K562 (cell line): ENCODE results near the gene RNPEPL1. TPM values are rescaled to one million over a fixed set of nuclear protein-coding genes. Genes with fewer than 3 reads are reported as not detected.
A peak's percentile ranks its signal among the peaks of the same experiment; 100 is the strongest.

Source experiments
- BDP1 ChIP-seq: IDR thresholded peaks from 3 replicates; pipeline ENCODE4 v1.6.1; 2011; ENCODE audit not compliant: insufficient read length, insufficient read depth
- DACH1 ChIP-seq: fragments of 450-650 bp; IDR thresholded peaks from 2 replicates; pipeline ENCODE4 v1.6.1; 2018; ENCODE audit not compliant: partially characterized antibody
- DDX20 ChIP-seq: fragments of 450-650 bp; IDR thresholded peaks from 2 replicates; pipeline ENCODE4 v1.6.1; 2016; ENCODE audit warnings: missing genetic modification characterization, low read depth, mild to moderate bottlenecking, missing compliant biosample characterization, moderate library complexity
- ESRRA ChIP-seq: fragments of 450-650 bp; IDR thresholded peaks from 2 replicates; pipeline ENCODE4 v1.6.1; 2014; ENCODE audit warnings: low read depth, mild to moderate bottlenecking, moderate library complexity, borderline replicate concordance
- ETS1 ChIP-seq: conservative IDR thresholded peaks from 2 replicates; pipeline ENCODE4 v1.6.1; 2011; ENCODE audit warnings: low read depth, mild to moderate bottlenecking, low read length; ENCODE audit not compliant: control insufficient read depth
- HMBOX1 ChIP-seq: sonication (generic); IDR thresholded peaks from 2 replicates; pipeline ENCODE4 v1.6.1; 2016
- IRF1 ChIP-seq: sonication (generic); formaldehyde crosslinking; IDR thresholded peaks from 2 replicates; pipeline ENCODE4 v1.8.0; 2022; ENCODE audit warnings: missing genetic modification reagents, mild to moderate bottlenecking, borderline replicate concordance
- MYC ChIP-seq, 2 experiments: fragments of 250-450 bp in 1 of 2; sonication (Bioruptor Pico) in 1 of 2; IDR thresholded peaks; 2 replicates each; pipeline versions ENCODE4 v1.5.1 to v1.6.1; 2012 to 2021; ENCODE audit warnings: low read depth in 2 of 2, borderline replicate concordance in 1 of 2, improper control_type of control experiment in 1 of 2, low read length in 1 of 2, mild to moderate bottlenecking in 1 of 2, moderate library complexity in 1 of 2
- PBX2 ChIP-seq, 2 experiments: IDR thresholded peaks in 1 of 2; conservative IDR thresholded peaks in 1 of 2; 2 replicates each; pipeline ENCODE4 v1.6.1; 2016; ENCODE audit warnings: low read depth in 2 of 2, mild to moderate bottlenecking in 1 of 2, missing compliant biosample characterization in 1 of 2, missing genetic modification characterization in 1 of 2, moderate library complexity in 1 of 2
- PRPF4 ChIP-seq: fragments of 200-400 bp; formaldehyde crosslinking; IDR thresholded peaks from one replicate; pipeline ENCODE4 v1.6.1; 2017; ENCODE audit warnings: low read length, low read depth, mild to moderate bottlenecking; ENCODE audit not compliant: insufficient read depth, poor library complexity, severe bottlenecking
- RBBP5 ChIP-seq: fragments of 200-600 bp; sonication (generic); IDR thresholded peaks from 2 replicates; pipeline ENCODE4 v1.6.1; 2012; ENCODE audit warnings: borderline replicate concordance, mild to moderate bottlenecking, low read length, control low read depth, inconsistent platforms; ENCODE audit not compliant: insufficient read depth, poor library complexity, severe bottlenecking
- SAP30 ChIP-seq: fragments of 200-600 bp; sonication (generic); IDR thresholded peaks from 2 replicates; pipeline ENCODE4 v1.6.1; 2012; ENCODE audit warnings: borderline replicate concordance, low read depth, mild to moderate bottlenecking, moderate library complexity, low read length, control low read depth, inconsistent platforms; ENCODE audit not compliant: insufficient read depth, poor library complexity, severe bottlenecking
- SLC30A9 ChIP-seq: fragments of 250-450 bp; sonication (Bioruptor Pico); IDR thresholded peaks from 2 replicates; pipeline ENCODE4 v1.8.0; 2022; ENCODE audit warnings: mild to moderate bottlenecking, moderate library complexity
- TBP ChIP-seq: optimal IDR thresholded peaks from 2 replicates; pipeline ENCODE3; 2011; ENCODE audit warnings: low read depth, low read length, improper control_type of control experiment
- THRAP3 ChIP-seq: fragments of 450-650 bp; IDR thresholded peaks from 2 replicates; pipeline ENCODE4 v1.6.1; 2016; ENCODE audit warnings: mild to moderate bottlenecking, inconsistent platforms, borderline replicate concordance
- USF2 ChIP-seq: sonication (generic); formaldehyde crosslinking; IDR thresholded peaks from 2 replicates; pipeline ENCODE4 v1.5.0; 2020; ENCODE audit warnings: missing genetic modification reagents
- ZFP1 ChIP-seq: fragments of 450-650 bp; formaldehyde crosslinking; IDR thresholded peaks from 2 replicates; pipeline ENCODE4 v1.4.0; 2020; ENCODE audit warnings: mild to moderate bottlenecking, mixed read lengths
- ZNF699 ChIP-seq: fragments of 250-450 bp; sonication (Bioruptor Pico); IDR thresholded peaks from 2 replicates; pipeline ENCODE4 v1.8.0; 2021; ENCODE audit warnings: mild to moderate bottlenecking, moderate library complexity; ENCODE audit not compliant: insufficient replicate concordance
- ZNF778 ChIP-seq: fragments of 450-650 bp; formaldehyde crosslinking; IDR thresholded peaks from 2 replicates; pipeline ENCODE4 v1.4.0; 2020; ENCODE audit warnings: mild to moderate bottlenecking, moderate library complexity
- polyA plus RNA-seq, 8 experiments: library from polyadenylated mRNA; depleted of rRNA in 4 of 8; stranded (reverse) in 5 of 8; unstranded in 3 of 8; fragments of >200 nt; fragmentation: Nextera tagmentation in 2 of 8; fragmentation: Illumina TruSeq in 1 of 8; extraction: Ambion mirVana in 2 of 8; extraction: Trizol in 1 of 8; gene quantifications; 2 replicates each; pipeline versions ENCODE4 v1.2.1 to v1.2.3, GENCODE V29; 2011 to 2014; ENCODE audit warnings: inconsistent platforms in 1 of 8, missing spikeins in 1 of 8
- total RNA-seq, 7 experiments: library from RNA; depleted of rRNA in 6 of 7; stranded (reverse); fragments of >200 nt in 6 of 7; fragmentation: Illumina TruSeq in 2 of 7; extraction: Trizol in 2 of 7; gene quantifications; 2 replicates each; pipeline versions ENCODE4 v1.2.1 to v1.2.3, GENCODE V29; 2011 to 2021; ENCODE audit warnings: low replicate concordance in 1 of 7

The RNPEPL1 gene
- total and polyA plus RNA-seq, 9 of the 15 experiments (the other 6 are each of a cell fraction or from before 2014, with no cell fraction given) = 0.07 to 38.7 (median 5.6) TPM

- TF ChIP-seq THRAP3 (no peak), DACH1 (no peak), IRF1 (no peak), DDX20 (no peak), ZNF778 (CRISPR knock-in tag) (no peak), PBX2 (CRISPR knock-in tag; IDR thresholded peaks at IDR 0.05; ENCODE audit: low read depth) (peak; percentile 43; the same call in 1 of the 2 replicates), PBX2 (tag; conservative IDR thresholded peaks at IDR 0.05; ENCODE audit: low read depth) (peak; percentile 69), USF2 (CRISPR knock-in tag) (no peak), ZFP1 (CRISPR knock-in tag) (no peak), PRPF4 (no peak), HMBOX1 (peak; percentile 34; the same call in 1 of the 2 replicates), ESRRA (0 out of 2 replicates have a peak, but pooled peaks have one; percentile 21), MYC (IDR thresholded peaks at IDR 0.05; ENCODE audit: low read depth, low read length) (0 out of 2 replicates have a peak, but pooled peaks have one; percentile 28), MYC (CRISPR knock-in tag; IDR thresholded peaks at IDR 0.05; ENCODE audit: borderline replicate concordance, low read depth) (no peak), SAP30 (no peak), BDP1 (no peak), ZNF699 (CRISPR knock-in tag) (no peak), SLC30A9 (CRISPR knock-in tag) (no peak), ETS1 (peak; percentile 64; the same call in 1 of the 2 replicates), TBP (no peak), RBBP5 (no peak)
Measured at GRCh38 chr2:240604291-240604938, 36.1 kb downstream of the RNPEPL1 start (continued).
